HG03139 (cell line): ENCODE measurements around the gene TMIE.

Experiments
- ATAC-seq: cut with Tn5 transposase; IDR thresholded peaks from one replicate; pipeline ENCODE4 v1.9.1; 2021; ENCODE audit not compliant: unreplicated experiment

The TMIE gene

DNA sequence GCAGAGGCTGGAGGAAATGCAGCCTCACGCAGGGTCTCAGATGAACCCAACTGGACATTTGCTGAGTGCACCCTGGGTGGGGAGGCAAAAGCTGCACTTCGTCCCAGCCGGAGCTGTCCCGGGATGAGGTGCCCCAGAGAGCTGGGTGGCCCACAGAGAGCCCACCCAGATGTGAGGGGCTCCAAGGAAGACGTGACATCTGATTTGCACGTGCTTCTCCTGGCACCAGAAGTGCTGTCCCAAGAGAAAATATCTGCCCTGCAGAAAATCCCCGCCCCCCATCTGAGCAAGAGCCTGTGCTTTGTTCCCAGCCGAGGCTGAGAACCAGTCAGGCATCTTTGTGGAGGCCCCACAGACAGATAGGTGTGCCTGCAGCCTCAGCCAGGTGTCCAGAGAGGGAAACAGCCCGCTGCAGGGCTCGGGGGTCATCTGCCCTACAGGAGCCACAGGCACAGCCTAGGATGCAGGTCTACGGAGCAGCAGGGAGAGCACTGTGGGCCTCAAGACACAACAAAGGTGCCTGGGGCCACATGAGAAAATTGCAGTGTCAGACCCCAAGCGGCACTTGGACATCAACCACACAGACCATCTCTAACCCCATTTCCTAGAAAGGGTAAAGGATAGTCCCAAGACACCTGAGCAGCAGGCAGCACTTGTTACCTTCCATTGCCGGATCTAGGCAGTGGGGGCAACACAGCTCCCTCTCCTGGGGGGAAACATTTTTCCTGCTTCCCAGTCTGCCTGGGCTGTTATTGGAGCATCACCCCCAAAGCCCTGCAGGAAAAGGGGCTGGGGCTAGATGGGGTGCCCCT, 5.8 kb downstream of the TMIE start:
- ATAC-seq = no peak

GRCh38 chr3:46707601-46708011, 6.4 kb downstream of the TMIE start:
- no peak for ATAC-seq

- ATAC-seq = no peak
These were observed 7.4 kb downstream of the TMIE start for GRCh38 chr3:46708401-46709156.

GRCh38 chr3:46709157-46709654, 8.0 kb downstream of the TMIE start:
- no peak for ATAC-seq

GRCh38 chr3:46709721-46710120, 8.5 kb downstream of the TMIE start:
- no peak for ATAC-seq

DNA sequence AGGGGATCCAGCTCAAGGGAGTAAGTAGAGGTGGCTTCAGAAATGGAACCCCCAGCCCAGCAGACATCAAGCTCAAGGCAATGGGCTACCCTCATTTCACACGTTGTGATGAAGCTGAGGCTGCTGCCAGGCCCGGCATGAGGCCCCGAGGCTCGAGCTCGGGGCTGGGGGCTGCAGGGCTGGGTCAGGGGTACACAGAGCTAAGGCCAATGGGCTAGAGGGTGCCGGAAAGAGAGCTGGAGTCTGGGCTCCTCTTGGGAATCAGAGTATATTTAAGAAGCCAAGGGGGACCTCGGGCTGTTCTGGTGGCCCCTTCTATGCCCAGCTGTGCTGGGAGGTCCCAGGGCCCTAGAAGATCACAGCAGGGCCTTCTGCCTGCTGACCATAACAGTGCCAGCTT, 9.0 kb downstream of the TMIE start:
- no peak for ATAC-seq

- ATAC-seq = no peak
These were observed 9.6 kb downstream of the TMIE start for GRCh38 chr3:46710671-46711295.

DNA sequence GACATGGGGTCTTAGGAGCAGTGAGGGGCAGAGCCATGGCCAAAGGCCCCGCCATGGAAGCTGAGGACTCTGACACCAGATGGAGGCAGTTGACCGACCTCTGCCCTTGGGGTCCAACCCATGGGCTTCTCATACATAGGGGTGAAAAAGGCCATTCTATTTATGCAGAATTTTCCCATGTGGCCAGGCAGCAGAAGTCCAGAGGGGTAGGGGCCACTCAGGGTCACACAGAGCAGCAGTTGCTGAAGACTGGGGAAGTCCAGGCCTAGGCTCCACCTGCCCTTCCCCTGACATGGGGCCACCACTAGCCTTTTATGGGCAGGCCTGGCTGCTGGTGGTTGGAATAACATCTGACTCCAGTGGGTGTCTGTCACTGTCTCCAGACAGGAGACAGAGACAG, 10.1 kb downstream of the TMIE start:
- ATAC-seq = no peak

DNA sequence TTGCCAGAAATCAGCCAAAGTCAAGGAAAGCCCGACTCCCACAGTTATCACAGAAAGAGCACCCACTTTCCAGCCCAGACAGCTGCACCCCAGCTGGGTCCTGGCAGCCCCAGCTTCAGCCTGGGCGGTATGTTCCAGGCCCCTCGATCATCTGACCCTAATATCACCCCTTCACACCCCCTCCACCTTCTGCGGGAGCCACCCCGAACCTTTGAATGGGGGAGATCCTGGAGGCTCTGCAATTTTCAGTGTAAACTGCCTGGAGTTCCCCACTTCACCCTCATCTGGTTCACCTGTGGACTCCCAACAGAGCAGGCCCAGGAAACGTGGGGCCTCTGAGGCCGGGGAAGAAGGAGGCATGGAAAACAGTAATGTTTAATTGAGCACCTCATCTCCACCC, 10.6 kb downstream of the TMIE start:
- no peak for ATAC-seq

GRCh38 chr3:46712191-46713049, 11.2 kb downstream of the TMIE start:
- ATAC-seq = no peak

DNA sequence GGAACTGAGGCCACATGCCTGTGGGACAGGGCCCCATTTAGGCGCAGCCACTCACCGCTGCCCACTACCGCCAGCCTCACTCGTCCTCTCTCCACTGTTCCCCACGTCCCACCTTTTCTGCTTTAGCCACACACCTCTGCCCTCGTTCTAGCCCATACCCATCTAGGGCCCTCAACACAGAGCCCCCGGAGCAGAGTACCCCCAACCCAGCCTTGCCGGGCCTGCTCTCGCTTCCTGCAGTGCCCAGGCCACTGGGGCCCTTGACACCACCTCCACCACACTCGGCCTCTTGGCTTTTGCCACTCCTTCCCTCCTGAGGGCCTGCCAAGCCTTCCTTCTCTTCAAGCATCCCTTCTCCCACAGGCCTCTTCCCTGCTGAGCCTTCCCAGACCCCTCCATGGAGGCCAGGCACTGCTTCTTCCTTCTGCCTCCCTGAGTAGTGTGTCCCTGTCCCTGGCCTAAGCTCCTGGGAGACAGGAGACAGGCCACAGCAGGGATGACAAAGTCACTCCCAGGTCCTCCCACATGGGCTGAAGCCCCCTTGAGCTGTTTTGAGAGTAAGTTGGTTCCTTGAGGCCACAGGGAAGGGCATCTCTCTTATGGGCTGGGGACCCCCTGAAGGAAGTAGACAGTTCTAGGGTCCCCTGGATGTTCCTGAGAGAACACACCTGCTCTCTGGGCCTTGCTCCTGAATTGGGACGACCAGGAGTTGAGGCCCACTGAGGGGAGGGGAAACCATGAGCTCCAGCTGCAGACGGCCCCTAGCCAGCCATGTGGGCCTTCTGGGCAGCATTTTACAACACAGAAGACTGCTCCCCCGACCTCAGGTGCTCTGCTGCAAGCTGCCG, 12.1 kb downstream of the TMIE start:
- no peak for ATAC-seq

- ATAC-seq = no peak
These were observed 12.8 kb downstream of the TMIE start for GRCh38 chr3:46713898-46714552.

- ATAC-seq = no peak
These were observed 13.7 kb downstream of the TMIE start for GRCh38 chr3:46714728-46715506.

- ATAC-seq = no peak
These were observed 14.4 kb downstream of the TMIE start for GRCh38 chr3:46715507-46716175.

- ATAC-seq = no peak
These were observed 15.6 kb downstream of the TMIE start for GRCh38 chr3:46716461-46717441.

- no peak for ATAC-seq
These were observed 16.4 kb downstream of the TMIE start, which contains the start of gene PRSS50 for GRCh38 chr3:46717447-46718231. Gene PRSS50, minus strand, starts transcription at chr3:46717869. Its CDS starts 45 bp downstream, at chr3:46717824.
